Astrocyte (in vitro differentiated cells and primary cell): Measurements from ENCODE around the gene SPSB3. TPM values are rescaled to one million over a fixed set of nuclear protein-coding genes. Genes with fewer than 3 reads are reported as not detected.

Experiments used
- DNase-seq: peaks from one replicate; pipeline ENCODE4 v3.0.0-alpha.2; 2010; ENCODE audit warnings: low read depth
- FAIRE-seq: peaks from 2 replicates; lab custom pipeline; 2011; peaks lifted over from hg19 to GRCh38; lab: Jason Lieb, UNC
- H2AFZ ChIP-seq: 2 replicates; pipeline ENCODE4 v1.6.0; 2012; ENCODE audit warnings: low read depth, low read length, inconsistent platforms
- H3K27ac ChIP-seq: 2 replicates; pipeline ENCODE4 v1.5.1; 2011; ENCODE audit warnings: low read depth, low read length, inconsistent platforms
- H3K27me3 ChIP-seq: 2 replicates; pipeline ENCODE4 v1.6.0; 2011; ENCODE audit warnings: low read length, inconsistent platforms; ENCODE audit not compliant: insufficient read depth
- H3K36me3 ChIP-seq: 2 replicates; pipeline ENCODE4 v1.5.1; 2011; ENCODE audit warnings: low read length, inconsistent platforms; ENCODE audit not compliant: insufficient read depth
- H3K4me1 ChIP-seq: 2 replicates; pipeline ENCODE4 v1.5.1; 2011; ENCODE audit warnings: low read length, inconsistent platforms; ENCODE audit not compliant: insufficient read depth
- H3K4me2 ChIP-seq: 2 replicates; pipeline ENCODE4 v1.6.0; 2012; ENCODE audit warnings: low read length, inconsistent platforms
- H3K4me3 ChIP-seq: 2 replicates; pipeline ENCODE4 v1.5.1; 2011; ENCODE audit warnings: low read depth, mild to moderate bottlenecking, low read length, inconsistent platforms; ENCODE audit not compliant: insufficient read depth
- H3K79me2 ChIP-seq: 2 replicates; pipeline ENCODE4 v1.6.0; 2012; ENCODE audit warnings: mild to moderate bottlenecking, low read length, inconsistent platforms; ENCODE audit not compliant: insufficient read depth
- H3K9ac ChIP-seq: 2 replicates; pipeline ENCODE4 v1.6.0; 2012; ENCODE audit warnings: mild to moderate bottlenecking, low read length, inconsistent platforms
- H3K9me3 ChIP-seq: 2 replicates; pipeline ENCODE4 v1.5.1; 2012; ENCODE audit warnings: low read depth, mild to moderate bottlenecking, low read length, inconsistent platforms; ENCODE audit not compliant: insufficient read depth
- H4K20me1 ChIP-seq: 2 replicates; pipeline ENCODE4 v1.6.0; 2012; ENCODE audit warnings: low read length, inconsistent platforms; ENCODE audit not compliant: insufficient read depth
- H3K27ac Mint-ChIP-seq: one replicate; pipeline ENCODE4 v1.8.0; 2021; ENCODE audit warnings: mild to moderate bottlenecking, mixed read lengths; ENCODE audit not compliant: unreplicated experiment
- H3K27me3 Mint-ChIP-seq: one replicate; pipeline ENCODE4 v1.8.0; 2021; ENCODE audit warnings: low read depth, mixed read lengths; ENCODE audit not compliant: unreplicated experiment
- H3K36me3 Mint-ChIP-seq: one replicate; pipeline ENCODE4 v1.8.0; 2021; ENCODE audit warnings: low read depth, mixed read lengths; ENCODE audit not compliant: unreplicated experiment
- H3K4me1 Mint-ChIP-seq: one replicate; pipeline ENCODE4 v1.8.0; 2021; ENCODE audit warnings: low read depth, mixed read lengths; ENCODE audit not compliant: unreplicated experiment
- H3K4me3 Mint-ChIP-seq: one replicate; pipeline ENCODE4 v1.8.0; 2021; ENCODE audit warnings: mild to moderate bottlenecking, moderate library complexity, mixed read lengths; ENCODE audit not compliant: unreplicated experiment
- H3K9me3 Mint-ChIP-seq: one replicate; pipeline ENCODE4 v1.8.0; 2021; ENCODE audit warnings: mild to moderate bottlenecking, mixed read lengths; ENCODE audit not compliant: unreplicated experiment
- CTCF ChIP-seq: IDR thresholded peaks from 2 replicates; pipeline ENCODE4 v1.5.1; 2011; ENCODE audit warnings: low read depth, mild to moderate bottlenecking, inconsistent platforms, low read length, moderate library complexity; ENCODE audit not compliant: insufficient read depth
- EZH2 ChIP-seq: IDR thresholded peaks from 2 replicates; pipeline ENCODE4 v1.6.1; 2012; ENCODE audit warnings: mild to moderate bottlenecking, low read length, inconsistent platforms; ENCODE audit not compliant: insufficient read depth
- total RNA-seq: library from RNA; stranded (reverse); gene quantifications from 2 replicates; pipeline ENCODE4 v1.2.1, GENCODE V29; 2021

The SPSB3 gene
- total RNA-seq, 1 donor from 2014 or later, result 23.3 TPM

DNA sequence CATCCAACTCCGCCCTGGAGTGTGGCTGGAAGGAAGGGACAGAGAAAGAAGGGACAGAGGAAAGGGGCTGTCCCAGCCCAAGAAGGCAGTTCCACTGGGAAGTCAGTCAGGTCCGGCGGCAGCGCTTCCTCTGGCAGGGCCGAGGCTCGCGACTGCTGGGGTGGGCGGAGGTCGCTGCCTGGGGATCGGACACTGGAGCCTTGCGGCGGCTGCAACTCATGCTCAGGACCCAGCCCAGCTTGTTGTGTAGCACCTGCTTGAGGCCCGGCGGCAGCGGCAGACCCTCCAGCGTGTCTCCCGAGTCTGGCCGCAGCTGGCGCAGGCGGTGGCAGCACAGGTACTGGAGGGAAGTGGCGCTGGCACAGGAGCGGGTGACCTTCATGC is 5.4 kb downstream of the SPSB3 start:
- FAIRE-seq, result no peak
- Mint-ChIP-seq H3K4me1 (peaks cover 13% of the 10 kb centered on the region), H3K27me3 (no peaks in the 10 kb centered on the region), H3K9me3 (no peaks in the 10 kb centered on the region), H3K4me3 (no peak overlapping the region), H3K36me3 (peaks cover 2% of the 10 kb centered on the region), H3K27ac (no peak overlapping the region)
- Histone ChIP-seq H3K9ac (no peak overlapping the region), H3K27ac (no peak overlapping the region), H2AFZ (no peak overlapping the region), H3K79me2 (peaks cover 54% of the 10 kb centered on the region), H3K27me3 (no peaks in the 10 kb centered on the region), H3K4me3 (no peak overlapping the region), H3K4me1 (peaks cover 22% of the 10 kb centered on the region), H3K4me2 (no peak overlapping the region), H4K20me1 (peaks cover 48% of the 10 kb centered on the region), H3K9me3 (no peaks in the 10 kb centered on the region), H3K36me3 (no peaks in the 10 kb centered on the region)
- TF ChIP-seq CTCF (no peak), EZH2 (no peak)
- no peak for DNase-seq

GRCh38 chr16:1776672-1776955 is 5.8 kb downstream of the SPSB3 start:
- Mint-ChIP-seq H3K27me3 (no peaks in the 10 kb centered on the region), H3K9me3 (no peaks in the 10 kb centered on the region), H3K4me1 (peaks cover 11% of the 10 kb centered on the region), H3K36me3 (no peaks in the 10 kb centered on the region), H3K4me3 (no peak overlapping the region), H3K27ac (no peak overlapping the region)
- Histone ChIP-seq H4K20me1 (peaks cover 48% of the 10 kb centered on the region), H3K4me3 (no peak overlapping the region), H2AFZ (no peak overlapping the region), H3K27ac (no peak overlapping the region), H3K27me3 (no peaks in the 10 kb centered on the region), H3K4me2 (no peak overlapping the region), H3K9ac (no peak overlapping the region), H3K4me1 (peaks cover 24% of the 10 kb centered on the region), H3K79me2 (peaks cover 53% of the 10 kb centered on the region), H3K36me3 (no peaks in the 10 kb centered on the region), H3K9me3 (no peaks in the 10 kb centered on the region)
- DNase-seq (no peak), FAIRE-seq (no peak)
- TF ChIP-seq CTCF (no peak), EZH2 (no peak)

GRCh38 chr16:1775846-1776671 is 6.3 kb downstream of the SPSB3 start:
- Histone ChIP-seq H3K36me3 (no peaks in the 10 kb centered on the region), H3K9ac (no peak overlapping the region), H3K9me3 (no peaks in the 10 kb centered on the region), H2AFZ (no peak overlapping the region), H4K20me1 (peaks cover 42% of the 10 kb centered on the region), H3K4me1 (peaks cover 19% of the 10 kb centered on the region), H3K27me3 (no peaks in the 10 kb centered on the region), H3K4me3 (no peak overlapping the region), H3K27ac (no peak overlapping the region), H3K4me2 (no peak overlapping the region), H3K79me2 (peaks cover 47% of the 10 kb centered on the region)
- no peak overlapping the region for H3K27ac Mint-ChIP-seq
- TF ChIP-seq EZH2 (no peak), CTCF (no peak)
- H3K36me3 Mint-ChIP-seq, result no peaks in the 10 kb centered on the region
- H3K9me3 Mint-ChIP-seq, result no peaks in the 10 kb centered on the region
- no peak for FAIRE-seq
- DNase-seq, result no peak
- no peaks in the 10 kb centered on the region for H3K27me3 Mint-ChIP-seq
- peaks cover 5% of the 10 kb centered on the region for H3K4me1 Mint-ChIP-seq
- no peak overlapping the region for H3K4me3 Mint-ChIP-seq
